Nephron progenitor cell (in vitro differentiated cells): ENCODE data around the gene FLAD1.
"Not testable (repeated sequence)": the region's sequence is repeated elsewhere in the genome, so short reads cannot be mapped to it uniquely, and the experiment has no call there.

Experiments used
- DNase-seq: peaks from one replicate; pipeline ENCODE4 v3.0.0; 2021
- H3K27ac Mint-ChIP-seq: 2 replicates; pipeline ENCODE4 v1.8.0; 2021; ENCODE audit warnings: mild to moderate bottlenecking, moderate library complexity, mixed read lengths
- H3K27me3 Mint-ChIP-seq: 2 replicates; pipeline ENCODE4 v1.8.0; 2021; ENCODE audit warnings: mild to moderate bottlenecking, low read depth, mixed read lengths; ENCODE audit not compliant: poor library complexity
- H3K36me3 Mint-ChIP-seq: 2 replicates; pipeline ENCODE4 v1.8.0; 2021; ENCODE audit warnings: low read depth, mixed read lengths
- H3K4me1 Mint-ChIP-seq: 2 replicates; pipeline ENCODE4 v1.8.0; 2021; ENCODE audit warnings: mixed read lengths
- H3K4me3 Mint-ChIP-seq: 2 replicates; pipeline ENCODE4 v1.8.0; 2021; ENCODE audit warnings: mild to moderate bottlenecking, moderate library complexity, mixed read lengths
- H3K9me3 Mint-ChIP-seq: 2 replicates; pipeline ENCODE4 v1.8.0; 2021; ENCODE audit warnings: mild to moderate bottlenecking, moderate library complexity, mixed read lengths
- CTCF ChIP-seq: fragments of 200-600 bp; sonication (generic); IDR thresholded peaks from 2 replicates; pipeline ENCODE4 v1.5.0; 2021; ENCODE audit warnings: antibody characterized with exemption

The FLAD1 gene

GRCh38 chr1:154973344-154974101, 9.6 kb upstream of the FLAD1 start:
- Mint-ChIP-seq H3K9me3 (no peaks in the 10 kb centered on the region), H3K27ac (no peak overlapping the region), H3K4me1 (peaks cover 39% of the 10 kb centered on the region), H3K36me3 (peaks cover 8% of the 10 kb centered on the region), H3K4me3 (no peak overlapping the region), H3K27me3 (no peaks in the 10 kb centered on the region)
- peak; percentile 97 for DNase-seq
- TF ChIP-seq CTCF: no peak

GRCh38 chr1:154974102-154974807, 8.9 kb upstream of the FLAD1 start, which contains the start of gene CKS1B:
Gene CKS1B, plus strand, starts transcription at chr1:154974681. Its CDS starts 65 bp downstream, at chr1:154974746.
- H3K27ac Mint-ChIP-seq: no peak within 1 kb of the TSS
- no peaks in the 10 kb centered on the region for H3K9me3 Mint-ChIP-seq
- DNase-seq: peak; percentile 94
- peaks cover 31% of the 10 kb centered on the region for H3K4me1 Mint-ChIP-seq
- peaks cover 12% of the 10 kb centered on the region for H3K36me3 Mint-ChIP-seq
- no peak within 1 kb of the TSS for H3K4me3 Mint-ChIP-seq
- TF ChIP-seq CTCF: no peak
- H3K27me3 Mint-ChIP-seq: no peaks in the 10 kb centered on the region

- H3K9me3 Mint-ChIP-seq: no peaks in the 10 kb centered on the region
These were observed 8.2 kb upstream of the FLAD1 start for GRCh38 chr1:154974808-154975408.

GRCh38 chr1:154975409-154976059, 7.6 kb upstream of the FLAD1 start:
- DNase-seq: peak; percentile 66
- Mint-ChIP-seq H3K27ac (no peak overlapping the region), H3K9me3 (no peaks in the 10 kb centered on the region), H3K27me3 (no peaks in the 10 kb centered on the region), H3K4me3 (no peak overlapping the region), H3K4me1 (peaks cover 25% of the 10 kb centered on the region), H3K36me3 (peaks cover 22% of the 10 kb centered on the region)
- TF ChIP-seq CTCF: no peak

More at GRCh38 chr1:154974808-154975408, 8.2 kb upstream of the FLAD1 start:
- Mint-ChIP-seq H3K27me3 (no peaks in the 10 kb centered on the region), H3K4me3 (no peak overlapping the region), H3K4me1 (peaks cover 26% of the 10 kb centered on the region), H3K36me3 (peaks cover 17% of the 10 kb centered on the region), H3K27ac (no peak overlapping the region)
- no peak for TF ChIP-seq CTCF
- DNase-seq: peak; percentile 96

- Mint-ChIP-seq H3K27ac (peak overlapping the region; percentile 83), H3K36me3 (peaks cover 33% of the 10 kb centered on the region), H3K4me3 (peak overlapping the region; percentile 29)
- H3K9me3 Mint-ChIP-seq, H3K4me1 Mint-ChIP-seq, DNase-seq, H3K27me3 Mint-ChIP-seq: not testable (repeated sequence)
These were observed 5.4 kb upstream of the FLAD1 start for GRCh38 chr1:154977762-154978161.

GRCh38 chr1:154978360-154978759, 4.8 kb upstream of the FLAD1 start:
- Mint-ChIP-seq H3K36me3 (peaks cover 33% of the 10 kb centered on the region), H3K4me1 (no peaks in the 10 kb centered on the region), H3K4me3 (no peak overlapping the region), H3K27me3 (no peaks in the 10 kb centered on the region), H3K9me3 (no peaks in the 10 kb centered on the region), H3K27ac (no peak overlapping the region)
- TF ChIP-seq CTCF: no peak
- no peak for DNase-seq
